ENCODE results near the gene CCHCR1.

GRCh38 chr6:31120151-31120915, 37.3 kb downstream of the CCHCR1 start, which contains the start of gene CDSN:
- TF ChIP-seq UBTF (CRISPR knock-in tag; IDR thresholded peaks at IDR 0.05) (no peak), CEBPB (IDR thresholded peaks at IDR 0.05; ENCODE audit: borderline replicate concordance, low read depth, low read length) (no peak), TAF1 (CRISPR knock-in tag; IDR thresholded peaks at IDR 0.05) (no peak), PBX2 (CRISPR knock-in tag; IDR thresholded peaks at IDR 0.05) (no peak), CTCF (CRISPR knock-in tag; IDR thresholded peaks at IDR 0.05) (no peak), ZBTB2 (CRISPR knock-in tag; IDR thresholded peaks at IDR 0.05; ENCODE audit: low read depth) (no peak), HDAC2 (CRISPR knock-in tag; IDR thresholded peaks at IDR 0.05) (no peak), ARNT2 (CRISPR knock-in tag; IDR thresholded peaks at IDR 0.05; ENCODE audit: low read depth) (no peak), BCL3 (CRISPR knock-in tag; IDR thresholded peaks at IDR 0.05) (no peak)

Data from HepG2 (cell line).